ENCODE results near the gene PROCA1.

Gene PROCA1, protein sequence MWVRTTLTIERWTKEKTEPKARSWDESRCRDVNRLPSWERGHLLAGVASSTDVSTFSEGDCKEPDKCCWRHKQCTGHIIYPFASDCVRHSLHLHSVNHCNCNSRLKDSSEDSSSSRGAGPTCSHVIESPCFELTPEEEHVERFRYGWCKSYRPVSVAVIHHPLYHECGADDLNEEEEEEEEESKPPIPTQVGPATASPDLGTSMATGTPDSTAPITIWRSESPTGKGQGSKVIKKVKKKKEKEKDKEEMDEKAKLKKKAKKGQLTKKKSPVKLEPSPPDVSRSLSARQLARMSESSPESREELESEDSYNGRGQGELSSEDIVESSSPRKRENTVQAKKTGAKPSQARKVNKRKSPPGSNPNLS

DNA sequence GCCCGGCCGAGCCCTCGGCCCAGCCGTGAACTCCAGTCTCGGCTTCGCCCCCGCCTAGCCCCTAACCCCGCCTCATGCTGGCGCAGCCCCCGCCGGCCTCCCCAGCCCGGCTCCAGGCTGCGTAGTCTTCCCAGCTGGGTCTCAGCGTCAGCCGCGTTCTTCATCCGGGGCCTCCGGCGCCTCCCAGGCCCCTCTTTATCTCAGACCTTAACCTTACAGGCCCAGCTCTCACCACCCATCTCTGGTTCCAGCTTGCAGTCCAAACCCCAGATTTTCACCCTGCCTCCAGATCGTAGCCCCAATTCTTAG lies at the start of gene PROCA1:
Gene PROCA1 (minus strand): TSS at position 166 of the 309 bp plus-strand sequence. CDS start 228 bp downstream, outside the sequence.
- peak in 2 of 4 experiments; percentile 28 to 47 for DNase-seq

DNA sequence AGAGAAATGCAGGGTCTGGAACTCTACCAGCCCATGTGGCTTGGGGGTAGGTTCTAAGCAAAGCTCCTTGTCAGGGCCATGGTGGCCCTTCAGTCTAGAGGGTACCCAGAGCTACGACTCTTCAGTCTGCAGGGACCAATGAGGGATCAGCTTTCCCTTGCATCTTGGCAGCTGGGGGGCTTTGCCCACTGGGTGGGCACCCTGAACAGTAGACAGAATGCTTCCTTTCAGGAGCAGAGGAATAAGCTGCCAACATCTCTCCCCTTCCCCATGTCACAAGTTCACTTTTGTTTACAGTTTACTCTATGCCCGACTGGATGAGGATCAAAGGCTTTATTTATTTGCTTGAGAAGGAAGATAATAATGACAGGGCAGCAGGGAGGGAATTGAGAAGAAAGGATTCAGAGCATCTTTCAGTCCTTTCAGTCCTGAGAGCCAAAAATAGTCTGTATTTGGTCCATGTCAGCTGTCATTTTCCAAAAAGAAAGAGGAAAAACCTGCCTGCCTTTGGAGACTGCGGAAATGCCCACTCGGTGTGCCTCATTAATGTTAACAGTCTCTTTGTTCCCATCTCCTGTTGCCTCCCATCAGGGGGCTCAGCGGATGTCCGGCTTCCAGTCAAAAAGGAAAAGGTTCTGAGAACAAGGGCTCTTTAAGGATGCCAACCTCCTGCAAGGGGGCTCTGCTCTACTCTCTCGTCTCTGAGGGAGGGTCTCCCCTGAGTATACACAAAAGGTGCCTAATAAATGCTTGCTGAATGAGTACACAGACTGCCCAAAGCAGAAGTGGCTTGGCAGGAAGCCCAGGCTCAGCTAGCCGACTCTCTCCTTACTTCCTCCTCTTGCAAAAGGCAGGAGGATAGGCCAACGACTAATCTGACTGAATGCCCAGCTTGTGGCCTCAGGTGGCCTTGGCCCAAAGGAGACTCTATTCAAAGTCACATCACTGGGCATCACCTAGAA lies 49.2 kb upstream of the PROCA1 start:
- DNase-seq = no peak

DNA sequence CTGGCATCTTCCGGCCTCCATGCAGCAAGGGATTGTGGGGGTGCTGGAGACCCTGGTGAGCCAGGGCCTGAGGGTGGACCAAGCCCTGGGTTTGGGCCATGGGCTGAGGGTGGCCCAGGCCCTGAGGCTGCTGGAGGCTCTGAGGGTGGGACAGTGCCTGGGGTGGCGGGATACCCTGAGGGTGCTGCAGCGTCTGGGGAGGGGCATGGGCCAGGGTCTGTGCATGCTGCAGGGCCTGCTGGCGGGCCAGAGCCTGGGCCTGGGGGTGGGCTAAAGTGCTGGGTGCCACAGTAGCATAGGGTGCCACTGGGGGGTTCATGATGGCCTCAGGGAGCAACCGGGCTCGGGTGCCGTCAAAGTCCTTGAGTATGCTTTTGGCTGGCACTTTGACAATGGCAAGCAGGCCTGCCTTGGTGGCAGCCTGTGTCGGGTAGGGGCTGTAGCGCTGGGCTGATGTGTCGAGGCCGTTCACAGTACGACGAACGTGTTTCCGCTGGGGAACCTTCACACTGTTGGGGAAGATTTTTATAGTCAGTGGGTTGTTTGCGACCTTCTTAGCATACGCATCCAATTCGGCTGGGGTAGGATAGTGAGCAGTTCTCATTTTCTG lies 47.7 kb upstream of the PROCA1 start:
- DNase-seq = no peak

DNA sequence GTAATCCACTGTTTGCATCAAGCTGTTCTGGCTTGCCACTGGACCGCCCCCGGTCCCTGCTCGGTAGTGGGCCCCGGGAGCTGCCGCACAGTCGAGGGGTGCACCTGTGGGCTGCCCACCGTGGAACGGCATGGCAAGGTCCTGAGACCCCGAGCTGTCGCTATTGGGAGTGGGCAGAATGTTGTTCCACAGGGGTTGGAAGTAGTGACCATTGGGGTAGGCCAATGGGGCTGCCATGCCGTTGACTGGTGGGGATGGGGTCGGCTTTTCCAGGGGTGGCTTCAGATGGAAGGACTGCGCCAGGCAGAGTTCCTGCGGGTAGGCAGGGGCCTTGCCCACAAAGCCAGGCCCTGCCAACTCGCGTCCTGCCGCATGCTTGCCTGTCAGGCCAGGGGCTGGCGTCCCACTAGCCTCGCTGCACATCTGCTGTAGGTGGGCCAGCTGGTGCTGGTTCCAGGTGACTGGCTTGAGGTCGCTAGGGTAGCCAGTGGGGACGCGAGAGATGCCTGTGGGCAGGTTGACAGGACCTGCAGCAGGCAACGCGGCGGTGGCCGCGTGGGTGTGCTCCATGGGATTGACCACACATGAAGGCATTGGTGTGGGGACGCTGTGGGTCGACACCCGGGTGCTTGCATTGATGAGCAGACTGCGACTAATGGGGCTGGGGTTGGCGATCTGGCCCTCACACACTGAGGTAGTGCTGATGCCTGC lies 46.9 kb upstream of the PROCA1 start:
- no peak for DNase-seq

DNA sequence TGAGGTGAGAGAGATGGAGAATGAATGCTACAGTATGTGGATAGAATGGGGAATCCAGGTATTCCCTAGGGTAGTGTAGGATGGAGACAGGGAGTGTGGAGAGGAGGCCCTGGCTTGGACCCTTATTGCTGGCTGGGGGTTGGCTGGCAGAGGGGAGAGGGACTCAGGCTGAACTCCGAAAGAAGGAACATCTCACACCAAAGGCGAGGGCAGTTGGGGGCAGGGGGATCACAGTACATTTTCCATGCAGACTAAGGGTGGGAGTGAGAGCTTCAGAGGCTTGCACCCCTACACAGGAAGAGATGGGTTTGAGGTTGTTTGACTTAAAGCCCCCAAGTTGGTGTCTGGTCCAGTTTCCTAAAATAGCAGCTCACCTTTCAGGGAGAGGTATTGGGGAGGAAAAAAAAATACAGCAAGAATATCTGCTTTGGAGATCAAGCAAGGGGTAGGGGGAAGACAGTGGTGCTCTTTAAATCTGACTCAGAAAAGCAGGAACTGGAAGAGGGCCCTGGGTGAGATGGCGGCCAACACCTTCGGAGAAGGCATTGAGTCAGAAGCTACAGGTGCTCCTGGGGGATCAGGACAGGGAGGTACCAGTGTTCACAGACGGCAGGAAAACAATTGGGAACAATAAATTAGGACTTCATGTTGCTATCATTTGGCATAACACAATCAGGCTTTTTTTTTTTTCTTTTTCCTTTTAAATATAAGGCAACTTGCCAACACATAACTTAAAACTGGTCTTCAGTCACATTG lies 44.5 kb upstream of the PROCA1 start:
- DNase-seq = no peak

DNA sequence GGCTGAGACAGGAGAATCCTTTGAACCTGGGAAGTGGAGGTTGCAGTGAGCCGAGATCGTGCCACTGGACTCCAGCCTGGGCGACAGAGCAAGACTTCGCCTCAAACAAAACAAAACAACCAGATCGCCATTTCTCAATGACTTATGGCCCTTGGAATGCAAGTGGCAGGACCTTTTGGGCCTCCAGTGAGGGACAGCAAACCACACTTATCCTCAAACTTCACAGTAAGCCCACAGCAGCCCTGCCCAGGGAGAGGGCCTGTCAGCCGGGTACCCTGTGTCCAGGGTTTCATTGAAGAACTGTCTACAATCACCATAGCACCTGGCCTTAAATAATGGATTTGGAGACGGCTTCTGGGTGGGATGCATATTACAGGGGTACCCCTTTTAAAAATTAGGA lies 43.8 kb upstream of the PROCA1 start:
- DNase-seq = no peak

DNA sequence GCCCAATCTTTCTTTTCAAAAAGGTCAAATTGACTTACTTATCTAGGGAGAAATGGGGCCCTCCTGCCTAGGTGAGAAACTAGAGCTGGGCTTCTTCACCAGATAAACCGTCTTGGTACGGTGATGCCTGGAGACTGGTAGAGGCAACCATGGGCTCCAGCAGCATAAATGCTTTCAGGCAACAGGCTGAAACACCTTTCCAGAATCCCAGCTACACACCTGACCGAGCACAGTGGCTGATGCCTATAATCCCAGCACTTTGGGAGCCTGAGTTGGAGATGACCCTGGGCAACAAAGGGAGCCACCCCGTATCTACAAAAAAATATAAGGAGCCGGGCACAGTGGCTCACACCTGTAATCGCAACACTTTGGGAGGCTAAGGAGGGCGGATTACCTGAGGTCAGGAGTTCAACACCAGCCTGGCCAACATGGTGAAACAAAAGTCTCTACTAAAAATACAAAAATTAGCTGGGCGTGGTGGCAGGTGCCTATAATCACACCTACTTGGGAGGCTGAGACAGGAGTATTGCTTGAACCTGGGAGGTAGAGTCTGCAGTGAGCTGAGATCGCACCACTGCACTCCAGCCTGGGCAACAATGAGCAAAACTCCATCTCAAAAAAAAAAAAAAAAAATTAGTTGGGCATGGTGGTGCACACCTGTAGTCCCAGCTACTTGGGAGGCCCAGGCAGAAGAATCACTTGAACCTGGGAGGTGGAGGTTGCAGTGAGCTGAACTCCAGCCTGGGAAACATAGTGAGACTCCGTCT lies 40.1 kb upstream of the PROCA1 start:
- DNase-seq = no peak

DNA sequence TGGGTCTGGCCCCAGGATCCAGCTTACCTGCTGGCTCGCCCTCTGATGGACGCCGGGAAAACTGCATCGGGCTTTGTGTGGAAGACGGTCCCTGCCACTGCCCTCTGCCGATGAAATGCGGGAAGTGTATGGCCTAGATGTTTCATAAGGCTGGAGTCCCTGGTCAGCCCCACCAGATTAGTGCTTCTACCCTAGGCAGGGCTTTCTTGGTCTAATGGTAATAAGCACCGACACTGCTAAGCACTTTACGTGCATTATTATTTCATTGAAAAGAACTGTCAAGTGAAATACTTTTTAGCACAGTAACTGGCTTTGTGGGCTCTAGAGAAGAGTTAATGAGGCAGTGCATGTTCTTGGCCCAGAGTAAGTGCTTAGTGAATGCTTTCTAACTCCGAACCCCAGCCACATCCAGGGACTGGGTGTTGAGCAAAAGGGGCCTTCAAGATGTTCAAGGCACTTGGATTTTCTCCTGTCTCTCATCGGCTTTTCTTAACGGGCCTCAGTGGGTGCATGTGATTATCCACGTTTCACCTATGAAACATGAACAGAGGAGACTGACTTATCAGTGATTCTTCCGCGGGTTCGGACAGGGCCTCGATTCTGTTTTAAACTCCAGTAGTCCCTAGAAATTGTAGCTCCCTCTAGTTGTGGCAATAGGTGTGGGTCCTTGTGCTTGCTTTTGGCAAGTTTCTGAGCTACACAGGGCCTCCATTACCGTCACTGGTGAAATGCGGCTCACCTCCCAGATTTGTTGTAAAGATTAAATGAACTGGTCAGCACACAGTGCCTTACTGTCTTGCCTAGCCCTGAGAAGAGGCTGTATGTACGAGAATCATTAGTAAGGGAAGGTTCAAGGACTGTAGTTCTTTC lies 38.7 kb upstream of the PROCA1 start:
- DNase-seq = peak; percentile 71 to 83 (median 75)

DNA sequence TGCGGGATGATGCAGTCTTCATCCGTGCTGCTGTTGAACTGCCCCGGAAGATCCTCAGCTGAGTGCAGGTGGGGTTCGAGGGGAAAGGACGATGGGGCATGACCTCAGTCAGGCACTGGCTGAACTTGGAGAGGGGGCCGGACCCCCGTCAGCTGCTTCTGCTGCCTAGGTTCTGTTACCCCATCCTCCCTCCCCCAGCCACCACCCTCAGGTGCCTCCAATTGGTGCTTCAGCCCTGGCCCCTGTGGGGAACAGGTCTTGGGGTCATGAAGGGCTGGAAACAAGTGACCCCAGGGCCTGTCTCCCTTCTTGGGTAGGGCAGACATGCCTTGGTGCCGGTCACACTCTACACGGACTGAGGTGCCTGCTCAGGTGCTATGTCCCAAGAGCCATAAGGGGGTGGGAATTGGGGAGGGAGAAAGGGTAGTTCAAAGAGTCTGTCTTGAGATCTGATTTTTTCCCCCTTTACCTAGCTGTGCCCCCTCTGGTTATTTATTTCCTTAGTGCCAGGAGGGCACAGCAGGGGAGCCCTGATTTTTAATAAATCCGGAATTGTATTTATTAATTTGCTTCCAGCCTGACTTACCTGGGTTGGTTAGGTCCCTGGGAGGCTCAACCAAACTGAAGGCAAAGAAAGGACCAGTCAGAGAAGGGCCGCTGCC lies 38.0 kb upstream of the PROCA1 start:
- no peak for DNase-seq

DNA sequence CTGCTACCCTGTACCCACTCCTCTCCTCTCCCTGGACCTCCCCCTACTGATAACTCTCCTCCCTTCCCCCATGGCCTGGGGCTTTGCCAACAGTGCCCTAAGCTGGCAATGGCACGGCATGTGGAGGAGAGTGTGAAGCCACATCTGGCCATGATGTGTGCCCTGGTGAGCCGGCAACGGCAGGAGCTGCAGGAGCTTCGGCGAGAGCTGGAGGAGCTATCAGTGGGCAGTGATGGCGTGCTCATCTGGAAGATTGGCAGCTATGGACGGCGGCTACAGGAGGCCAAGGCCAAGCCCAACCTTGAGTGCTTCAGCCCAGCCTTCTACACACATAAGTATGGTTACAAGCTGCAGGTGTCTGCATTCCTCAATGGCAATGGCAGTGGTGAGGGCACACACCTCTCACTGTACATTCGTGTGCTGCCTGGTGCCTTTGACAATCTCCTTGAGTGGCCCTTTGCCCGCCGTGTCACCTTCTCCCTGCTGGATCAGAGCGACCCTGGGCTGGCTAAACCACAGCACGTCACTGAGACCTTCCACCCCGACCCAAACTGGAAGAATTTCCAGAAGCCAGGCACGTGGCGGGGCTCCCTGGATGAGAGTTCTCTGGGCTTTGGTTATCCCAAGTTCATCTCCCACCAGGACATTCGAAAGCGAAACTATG lies 37.3 kb upstream of the PROCA1 start:
- DNase-seq = no peak

DNA sequence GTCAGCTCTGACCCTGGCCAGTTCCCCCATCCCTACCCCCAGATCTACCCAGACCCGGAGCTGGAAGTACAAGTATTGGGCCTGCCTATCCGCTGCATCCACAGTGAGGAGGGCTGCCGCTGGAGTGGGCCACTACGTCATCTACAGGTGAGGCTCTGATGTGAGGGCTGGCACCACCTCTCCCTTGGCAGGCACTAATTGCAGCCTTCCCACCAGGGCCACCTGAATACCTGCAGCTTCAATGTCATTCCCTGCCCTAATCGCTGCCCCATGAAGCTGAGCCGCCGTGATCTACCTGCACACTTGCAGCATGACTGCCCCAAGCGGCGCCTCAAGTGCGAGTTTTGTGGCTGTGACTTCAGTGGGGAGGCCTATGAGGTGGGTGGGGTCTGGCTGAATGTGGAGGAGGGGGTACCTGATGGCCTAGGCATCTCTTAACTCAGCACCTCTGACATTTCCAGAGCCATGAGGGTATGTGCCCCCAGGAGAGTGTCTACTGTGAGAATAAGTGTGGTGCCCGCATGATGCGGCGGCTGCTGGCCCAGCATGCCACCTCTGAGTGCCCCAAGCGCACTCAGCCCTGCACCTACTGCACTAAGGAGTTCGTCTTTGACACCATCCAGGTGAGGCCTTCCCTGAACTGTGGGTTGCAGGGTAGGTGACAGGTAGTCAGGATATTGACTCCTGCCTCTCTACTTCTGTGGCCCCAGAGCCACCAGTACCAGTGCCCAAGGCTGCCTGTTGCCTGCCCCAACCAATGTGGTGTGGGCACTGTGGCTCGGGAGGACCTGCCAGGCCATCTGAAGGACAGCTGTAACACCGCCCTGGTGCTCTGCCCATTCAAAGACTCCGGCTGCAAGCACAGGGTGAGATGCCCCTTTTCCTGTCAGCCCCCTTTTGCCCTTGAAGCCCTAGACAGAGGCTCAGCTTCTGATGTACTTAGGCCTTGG lies 36.4 kb upstream of the PROCA1 start:
- DNase-seq = no peak

DNA sequence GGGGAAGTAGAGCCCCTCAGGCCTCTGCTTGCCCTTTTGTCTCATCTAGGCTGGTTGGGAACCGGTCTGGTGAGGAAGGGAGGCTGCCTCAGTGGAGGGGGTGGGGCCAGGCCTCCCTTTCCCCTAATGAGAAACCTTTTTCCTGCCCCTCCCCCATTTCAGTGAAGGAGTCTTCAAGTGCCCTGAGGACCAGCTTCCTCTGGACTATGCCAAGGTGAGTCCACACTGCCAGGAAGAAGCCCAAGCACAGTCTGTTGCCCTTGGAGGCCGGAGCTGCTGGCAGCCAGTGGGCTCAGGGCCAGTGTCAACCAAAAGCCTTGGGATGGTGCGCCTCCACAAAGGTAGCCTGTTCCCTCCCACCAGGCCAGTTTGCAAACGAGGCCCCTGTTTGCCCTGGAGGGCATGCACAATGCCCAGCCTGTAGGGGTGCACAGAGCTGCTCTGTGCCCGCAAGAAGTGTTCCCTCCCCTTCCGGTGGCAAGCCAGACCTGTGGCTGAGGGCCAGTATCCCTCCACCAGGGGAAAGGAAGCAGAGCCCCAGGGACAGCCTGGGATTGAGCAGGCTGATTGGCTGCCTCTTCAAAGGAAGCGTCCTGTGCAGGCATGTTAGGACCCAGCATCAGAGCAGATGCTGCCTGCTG lies 35.5 kb upstream of the PROCA1 start:
- DNase-seq = no peak

DNA sequence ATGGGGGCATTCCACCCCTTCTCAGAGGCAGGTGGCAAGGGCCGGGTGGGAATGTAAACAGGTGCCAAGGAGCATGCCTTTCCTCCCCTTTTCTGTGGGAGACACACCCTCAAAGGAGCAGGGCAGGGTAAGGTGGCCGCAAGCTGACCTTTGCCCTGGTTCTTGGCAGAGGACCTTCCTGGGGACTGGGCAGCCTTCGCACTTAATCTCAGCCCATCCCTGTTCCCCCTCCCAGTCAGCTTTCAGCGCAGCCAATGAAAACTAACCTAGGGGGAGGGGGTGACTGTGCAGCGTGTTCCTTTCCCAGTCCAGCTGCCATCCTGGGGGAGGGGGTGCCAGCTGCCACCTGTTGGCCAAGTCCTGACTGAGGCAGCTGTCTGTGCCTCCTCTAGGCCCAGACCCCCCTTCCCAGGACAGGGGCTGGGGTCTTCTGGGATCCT lies 34.9 kb upstream of the PROCA1 start:
- no peak for DNase-seq

DNA sequence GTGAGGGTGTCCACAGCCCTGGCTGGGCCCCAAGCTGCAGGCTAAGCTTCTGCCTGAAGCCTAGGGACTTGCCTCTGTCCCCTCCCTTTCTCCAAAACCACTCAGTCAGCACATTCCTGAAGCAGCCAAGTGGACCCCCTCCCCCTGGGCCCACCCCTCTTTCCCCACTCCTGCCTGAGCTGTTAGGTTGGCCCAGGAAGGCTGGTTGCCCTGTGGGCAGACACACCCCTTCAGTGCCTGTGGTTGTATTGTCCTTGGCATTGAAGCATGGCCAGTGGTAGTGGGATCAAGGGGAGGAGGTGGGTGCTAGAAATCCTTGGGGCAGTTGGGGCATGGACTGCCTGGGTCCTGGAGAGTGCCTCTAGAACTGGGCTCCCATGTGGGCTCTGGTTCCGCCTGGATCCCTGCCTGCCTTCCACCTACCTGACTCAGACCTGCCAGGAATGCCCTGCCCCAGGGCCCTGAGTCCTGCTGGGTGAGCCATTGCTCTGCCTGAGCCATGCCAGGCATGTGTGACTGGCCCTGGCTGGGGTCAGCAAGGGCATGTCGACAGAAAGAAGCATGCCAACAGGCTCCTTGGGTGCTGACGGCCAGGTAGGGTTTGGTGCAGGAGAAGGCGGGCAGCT lies 34.2 kb upstream of the PROCA1 start:
- DNase-seq = no peak

DNA sequence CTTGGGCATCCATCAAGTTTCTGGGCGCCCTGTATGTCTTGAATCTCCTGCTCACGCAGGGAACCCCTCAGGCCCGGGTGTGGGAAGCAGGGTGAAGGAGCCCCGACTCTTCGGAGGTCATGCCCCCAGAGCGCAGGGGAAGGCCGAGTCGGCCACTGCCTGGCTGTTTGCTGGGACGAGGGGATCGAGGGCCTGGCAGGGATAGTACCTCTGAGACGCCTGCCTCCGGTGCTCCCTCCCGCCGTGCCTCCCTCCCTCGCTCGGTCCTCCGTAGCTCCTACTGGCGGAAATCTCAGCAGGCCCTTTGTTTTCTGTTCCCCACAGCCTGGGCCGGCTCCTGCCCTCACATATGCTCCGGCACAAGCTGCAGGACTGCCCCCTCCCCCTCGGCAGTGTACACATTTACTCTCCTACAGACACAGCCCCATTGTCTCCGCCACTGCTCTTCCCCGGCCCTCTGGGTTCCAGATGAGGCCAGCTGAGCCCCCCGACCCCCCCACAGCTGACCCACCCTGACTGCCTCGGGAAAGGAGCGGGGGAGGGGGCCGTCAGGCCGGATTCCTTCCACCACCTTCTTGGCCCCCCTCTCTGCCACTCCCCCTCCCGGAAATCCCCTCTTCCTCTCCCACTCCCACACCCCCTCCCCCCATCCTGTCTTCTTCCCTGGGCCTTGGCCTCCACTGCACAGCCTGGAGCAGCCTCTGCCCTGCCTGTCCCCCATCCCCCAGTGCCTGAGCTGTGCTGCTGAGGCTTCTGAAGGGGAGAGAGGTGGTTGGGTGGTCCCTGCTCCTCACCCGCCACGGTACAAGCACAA lies 33.5 kb upstream of the PROCA1 start:
- no peak for DNase-seq
